Spinal cord (tissue), 10 donors: Measurements from ENCODE around the gene GOLGA6A. TPM values are rescaled to one million over a fixed set of nuclear protein-coding genes. Genes with fewer than 3 reads are reported as not detected.

Source experiments
- DNase-seq, 6 donors: peaks; one replicate each; pipeline versions ENCODE4 v3.0.0 to v3.0.0-alpha.2; 2013 to 2015; ENCODE audit warnings: low spot score in 6 of 6, low read depth in 4 of 6
- H3K27ac ChIP-seq: one replicate; pipeline ENCODE4 v1.5.1; 2013; ENCODE audit warnings: low read depth, low read length, control low read depth
- H3K27me3 ChIP-seq: one replicate; pipeline ENCODE4 v1.6.1; 2013; ENCODE audit warnings: low read length; ENCODE audit not compliant: control insufficient read depth, insufficient read depth
- H3K36me3 ChIP-seq: one replicate; pipeline ENCODE4 v1.6.1; 2013; ENCODE audit warnings: low read length; ENCODE audit not compliant: control insufficient read depth, insufficient read depth
- H3K4me1 ChIP-seq: one replicate; pipeline ENCODE4 v1.6.1; 2013; ENCODE audit warnings: low read length; ENCODE audit not compliant: control insufficient read depth, insufficient read depth
- H3K4me3 ChIP-seq: one replicate; pipeline ENCODE4 v1.5.1; 2013; ENCODE audit warnings: low read depth, low read length, control low read depth
- H3K9me3 ChIP-seq: one replicate; pipeline ENCODE4 v1.6.1; 2013; ENCODE audit warnings: low read length; ENCODE audit not compliant: control insufficient read depth, insufficient read depth
- WGBS: methylation state at CpG from one replicate; pipeline ENCODE4 v1.1.5; 2013; ENCODE audit warnings: missing lambda C conversion rate; ENCODE audit not compliant: insufficient coverage; 5-methylcytosine and 5-hydroxymethylcytosine counted together
- polyA plus RNA-seq, 2 donors: library from polyadenylated mRNA; unstranded; fragments of 120-200 nt; gene quantifications; one replicate each; pipeline ENCODE4 v1.2.1, GENCODE V29; 2013; ENCODE audit not compliant: insufficient read length in 2 of 2
- total RNA-seq, 2 donors: library from RNA; depleted of rRNA in 1 of 2; stranded (reverse); fragments of 120-200 nt in 1 of 2; fragments of >200 nt in 1 of 2; gene quantifications; one replicate each; pipeline versions ENCODE4 v1.2.3 to v1.2.4, GENCODE V29; 2013 to 2014
- donor health status: healthy.

Gene GOLGA6A
- total and polyA plus RNA-seq, 4 donors, result 0.21 to 0.59 (median 0.28) TPM; not detected in 1

GRCh38 chr15:74045184-74045583 is 37.2 kb downstream of the GOLGA6A start:
- Histone ChIP-seq H3K27me3 (no peaks in the 10 kb centered on the region), H3K36me3 (peaks cover 38% of the 10 kb centered on the region), H3K4me1 (peaks cover 9% of the 10 kb centered on the region), H3K9me3 (no peaks in the 10 kb centered on the region), H3K27ac (no peak overlapping the region), H3K4me3 (no peak overlapping the region)
- DNase-seq, result no peak

- Histone ChIP-seq H3K36me3 (peaks cover 38% of the 10 kb centered on the region), H3K27me3 (no peaks in the 10 kb centered on the region), H3K27ac (no peak overlapping the region), H3K4me3 (no peak overlapping the region), H3K4me1 (peaks cover 9% of the 10 kb centered on the region), H3K9me3 (no peaks in the 10 kb centered on the region)
- no peak for DNase-seq
- WGBS, result 88% methylated on average over 27 of the region's 31 CpGs
Measured at GRCh38 chr15:74044267-74045110, 37.9 kb downstream of the GOLGA6A start.

- WGBS, result 87% methylated on average over 5 of the region's 7 CpGs
- H3K27ac ChIP-seq, result no peak overlapping the region
Measured at GRCh38 chr15:74043425-74044266, 38.7 kb downstream of the GOLGA6A start.

GRCh38 chr15:74042603-74043424 is 39.5 kb downstream of the GOLGA6A start:
- Histone ChIP-seq H3K27ac (no peak overlapping the region), H3K27me3 (no peaks in the 10 kb centered on the region), H3K4me3 (no peak overlapping the region), H3K4me1 (peaks cover 3% of the 10 kb centered on the region), H3K9me3 (no peaks in the 10 kb centered on the region), H3K36me3 (peaks cover 44% of the 10 kb centered on the region)
- DNase-seq, result no peak
- 89% methylated on average over 11 of the region's 11 CpGs for WGBS

More at GRCh38 chr15:74043425-74044266, 38.7 kb downstream of the GOLGA6A start:
- H3K4me1 ChIP-seq, result peaks cover 9% of the 10 kb centered on the region
- no peak for DNase-seq
- H3K4me3 ChIP-seq, result no peak overlapping the region
- no peaks in the 10 kb centered on the region for H3K27me3 ChIP-seq
- H3K9me3 ChIP-seq, result no peaks in the 10 kb centered on the region
- peaks cover 42% of the 10 kb centered on the region for H3K36me3 ChIP-seq

- H3K27ac ChIP-seq, result no peak overlapping the region
- peaks cover 11% of the 10 kb centered on the region for H3K4me1 ChIP-seq
Measured at GRCh38 chr15:74041777-74042435, 40.4 kb downstream of the GOLGA6A start.

GRCh38 chr15:74041311-74041756 is 41.0 kb downstream of the GOLGA6A start:
- H3K9me3 ChIP-seq, result no peaks in the 10 kb centered on the region
- no peak overlapping the region for H3K4me3 ChIP-seq
- no peak overlapping the region for H3K27ac ChIP-seq
- H3K36me3 ChIP-seq, result peaks cover 58% of the 10 kb centered on the region
- peaks cover 17% of the 10 kb centered on the region for H3K4me1 ChIP-seq
- 82% methylated on average over 9 of the region's 10 CpGs for WGBS
- no peak for DNase-seq
- H3K27me3 ChIP-seq, result no peaks in the 10 kb centered on the region

More at GRCh38 chr15:74041777-74042435, 40.4 kb downstream of the GOLGA6A start:
- Histone ChIP-seq H3K4me3 (no peak overlapping the region), H3K27me3 (no peaks in the 10 kb centered on the region), H3K36me3 (peaks cover 53% of the 10 kb centered on the region), H3K9me3 (no peaks in the 10 kb centered on the region)
- DNase-seq, result no peak
- 89% methylated on average over 8 of the region's 8 CpGs for WGBS

GRCh38 chr15:74040109-74040850 is 42.1 kb downstream of the GOLGA6A start:
- H3K4me3 ChIP-seq, result no peak overlapping the region
- 72% methylated on average over 5 of the region's 7 CpGs for WGBS
- H3K9me3 ChIP-seq, result no peaks in the 10 kb centered on the region
- peak in 1 of 6 donors; percentile 44 for DNase-seq
- H3K27me3 ChIP-seq, result no peaks in the 10 kb centered on the region
- H3K36me3 ChIP-seq, result peaks cover 62% of the 10 kb centered on the region
- H3K27ac ChIP-seq, result no peak overlapping the region
- peaks cover 18% of the 10 kb centered on the region for H3K4me1 ChIP-seq

GRCh38 chr15:74039656-74040010 is 42.7 kb downstream of the GOLGA6A start:
- Histone ChIP-seq H3K36me3 (peaks cover 62% of the 10 kb centered on the region), H3K4me3 (no peak overlapping the region), H3K27me3 (no peaks in the 10 kb centered on the region), H3K27ac (no peak overlapping the region), H3K4me1 (peaks cover 18% of the 10 kb centered on the region), H3K9me3 (no peaks in the 10 kb centered on the region)
- no peak for DNase-seq
- 78% methylated on average over 3 of the region's 5 CpGs for WGBS
